Medulla oblongata (tissue), 1 donor: ENCODE data around the gene LDLRAD4.

Source experiments
- DNase-seq: peaks from one replicate; pipeline ENCODE4 v3.0.0-alpha.2; 2015; ENCODE audit errors: extremely low spot score

Gene LDLRAD4

DNA sequence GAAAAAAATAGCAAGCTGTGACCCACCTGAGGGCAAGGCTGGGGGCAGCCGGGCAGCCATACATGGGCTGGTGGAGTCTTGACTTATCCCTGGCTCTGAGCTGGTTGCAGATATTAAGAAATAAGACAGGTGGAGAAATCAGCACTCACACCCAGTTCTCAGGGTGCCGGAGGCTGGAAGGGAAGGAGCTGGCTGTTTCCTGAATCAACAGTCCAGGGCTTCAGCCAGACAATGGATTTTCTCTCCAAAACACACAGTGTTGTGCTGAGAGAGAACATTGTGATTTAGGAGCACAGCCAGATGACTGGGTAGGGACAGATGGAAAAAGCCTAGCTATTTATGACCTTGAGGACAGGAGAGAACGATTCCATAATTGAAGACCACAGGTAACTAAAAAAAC, 208.8 kb downstream of the LDLRAD4 start:
- peak; percentile 77 for DNase-seq

DNA sequence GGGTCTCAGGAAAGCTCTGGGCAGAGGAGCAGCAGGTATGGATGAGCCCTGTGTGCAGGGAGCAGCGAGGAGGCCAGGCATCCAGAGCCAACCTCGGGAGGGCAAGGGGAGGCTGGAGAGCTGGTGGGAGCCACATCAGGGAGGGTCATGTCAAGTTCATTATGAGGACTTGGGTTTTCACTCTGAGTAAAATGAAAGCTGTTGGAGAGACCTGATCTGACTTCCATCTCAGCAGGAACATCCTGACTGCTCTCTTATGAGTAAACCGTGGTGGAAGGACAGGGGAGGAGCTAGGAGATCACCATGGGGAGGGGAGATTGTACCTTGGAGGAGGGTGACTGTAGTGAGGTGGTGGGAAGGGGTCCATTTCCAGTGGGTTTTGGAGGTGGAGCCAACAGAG, 209.8 kb downstream of the LDLRAD4 start:
- DNase-seq, result no peak

- DNase-seq, result no peak
Observed at GRCh38 chr18:13429016-13429415, 210.5 kb downstream of the LDLRAD4 start.

DNA sequence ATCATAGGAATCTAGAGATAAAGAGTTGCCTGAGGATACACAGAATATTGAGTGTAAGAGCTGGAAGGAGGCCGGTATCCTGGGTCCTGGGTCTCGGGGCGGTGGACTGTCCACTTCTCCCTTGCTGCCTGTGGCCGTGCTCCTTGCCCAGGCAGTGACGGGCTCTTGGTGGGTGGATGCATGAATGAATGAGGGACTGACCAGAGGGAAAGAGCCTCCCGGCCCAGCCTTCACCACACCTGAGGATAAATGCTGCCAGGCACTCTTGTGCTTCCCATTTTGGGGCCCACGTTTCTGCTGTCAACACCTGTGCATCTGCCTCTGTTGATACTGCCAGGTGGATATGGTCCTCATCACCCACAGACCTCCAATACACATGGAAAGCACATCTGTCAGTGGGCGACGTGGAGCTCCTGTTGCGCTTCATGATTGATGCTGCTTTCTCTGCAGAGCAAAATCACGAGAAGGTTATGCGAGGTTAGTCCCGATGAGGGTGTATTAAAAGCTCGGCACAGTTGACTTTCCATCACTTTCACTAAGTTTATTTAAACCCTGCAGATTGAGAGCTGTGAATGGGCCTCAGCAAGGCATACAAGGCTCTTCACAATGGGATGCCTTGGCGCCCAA, 211.4 kb downstream of the LDLRAD4 start:
- no peak for DNase-seq

DNA sequence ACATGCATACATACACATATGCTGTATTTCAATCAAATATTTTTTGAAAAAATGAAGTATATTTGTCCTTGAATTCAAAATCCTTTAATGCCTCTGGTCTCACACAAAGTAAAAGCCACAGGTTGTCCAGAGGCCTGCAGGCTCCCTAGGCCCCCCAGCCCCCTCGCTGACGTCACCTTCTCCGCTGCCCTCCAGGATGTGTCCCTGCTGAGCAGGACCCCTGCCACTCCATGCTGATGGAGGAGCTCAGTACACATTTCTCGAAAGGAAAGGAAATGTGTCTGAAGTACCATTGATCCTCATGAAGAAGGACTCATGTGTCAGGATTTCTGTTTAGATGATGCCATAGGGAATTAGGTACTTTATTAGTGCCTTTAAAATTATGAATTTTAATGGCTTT, 212.1 kb downstream of the LDLRAD4 start:
- no peak for DNase-seq

DNA sequence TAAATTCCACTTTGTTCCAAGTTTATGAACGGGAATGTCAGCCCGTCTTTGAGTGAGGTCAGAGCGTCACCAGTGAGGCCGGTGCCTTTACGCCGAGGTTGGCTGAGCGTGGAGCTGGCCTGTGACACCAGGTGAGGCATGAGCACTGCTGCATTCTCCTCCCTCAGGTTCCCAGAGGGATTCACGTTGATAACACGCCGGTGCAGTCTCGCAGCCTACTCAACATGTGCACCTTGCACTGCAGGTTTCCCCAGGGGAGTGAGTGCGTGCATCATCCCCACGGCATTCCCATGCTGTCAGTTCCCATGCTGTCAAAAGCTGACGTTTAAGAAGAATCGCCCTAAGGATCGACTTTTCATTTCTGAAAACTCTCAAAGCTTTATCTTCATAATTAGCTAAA, 213.3 kb downstream of the LDLRAD4 start:
- no peak for DNase-seq

GRCh38 chr18:13433125-13433524, 214.6 kb downstream of the LDLRAD4 start:
- DNase-seq, result no peak

GRCh38 chr18:13433685-13434084, 215.1 kb downstream of the LDLRAD4 start:
- DNase-seq, result no peak

- no peak for DNase-seq
Observed at GRCh38 chr18:13434854-13435253, 216.3 kb downstream of the LDLRAD4 start.

- DNase-seq, result no peak
Observed at GRCh38 chr18:13435586-13436333, 217.2 kb downstream of the LDLRAD4 start.

GRCh38 chr18:13436576-13436975, 218.0 kb downstream of the LDLRAD4 start:
- DNase-seq, result no peak

GRCh38 chr18:13437034-13437433, 218.5 kb downstream of the LDLRAD4 start:
- no peak for DNase-seq

DNA sequence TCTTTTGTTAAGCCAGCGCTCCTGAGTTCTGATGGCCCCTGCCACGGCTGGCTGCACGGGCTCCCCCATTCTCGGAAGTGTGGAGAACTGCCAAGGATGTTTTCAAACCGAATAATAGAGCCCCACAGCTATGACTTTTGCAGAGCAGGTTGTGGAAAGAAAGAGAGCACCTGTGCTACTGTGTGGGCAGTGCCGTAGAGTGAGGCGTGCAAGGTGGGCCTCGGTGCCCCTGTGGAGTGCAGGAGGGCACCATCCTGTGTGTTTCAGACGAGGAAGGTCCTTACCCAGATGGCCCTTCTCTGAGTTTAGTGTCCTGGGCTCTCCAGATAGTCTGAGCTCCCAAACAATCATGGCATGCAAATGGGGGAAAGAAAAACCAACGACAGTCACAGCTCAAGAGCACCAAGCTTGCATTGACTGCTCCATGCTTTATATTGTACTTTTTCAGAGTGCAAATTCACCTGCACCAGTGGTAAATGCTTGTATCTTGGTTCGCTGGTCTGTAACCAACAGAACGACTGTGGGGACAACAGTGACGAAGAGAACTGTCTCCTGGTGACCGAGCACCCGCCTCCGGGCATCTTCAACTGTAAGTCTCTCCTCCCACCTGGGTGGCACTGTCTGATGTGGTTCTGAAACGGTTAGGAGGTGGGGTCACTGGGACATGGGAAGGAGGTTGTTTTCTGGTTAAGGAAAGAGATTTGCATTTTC, 219.4 kb downstream of the LDLRAD4 start:
- no peak for DNase-seq

DNA sequence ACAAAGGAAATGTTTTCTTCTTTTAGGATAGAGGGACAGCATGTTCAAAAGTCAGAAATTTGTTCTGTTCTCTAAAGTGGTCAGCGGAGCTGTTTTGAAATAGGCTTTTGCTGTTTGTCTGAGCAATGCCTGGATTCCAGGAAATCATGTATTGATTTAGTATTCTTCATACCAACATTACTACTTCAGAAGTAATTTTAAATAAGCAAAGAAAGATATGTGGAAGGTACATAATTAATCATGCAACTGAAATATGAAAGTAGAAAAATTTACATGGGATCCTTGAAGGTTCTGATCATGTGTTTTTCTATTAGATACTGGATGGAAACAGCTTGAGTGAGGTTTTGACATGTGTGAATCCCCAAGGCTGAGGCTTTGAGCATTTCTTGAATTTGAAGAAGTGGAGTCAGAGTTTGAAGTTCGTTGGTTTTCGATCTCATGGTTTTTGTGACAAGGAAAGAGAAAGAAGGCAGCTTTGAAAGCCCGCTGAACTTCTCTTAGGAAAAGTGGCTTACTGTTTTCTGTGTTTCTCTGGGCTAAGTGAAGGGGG, 220.0 kb downstream of the LDLRAD4 start:
- no peak for DNase-seq

DNA sequence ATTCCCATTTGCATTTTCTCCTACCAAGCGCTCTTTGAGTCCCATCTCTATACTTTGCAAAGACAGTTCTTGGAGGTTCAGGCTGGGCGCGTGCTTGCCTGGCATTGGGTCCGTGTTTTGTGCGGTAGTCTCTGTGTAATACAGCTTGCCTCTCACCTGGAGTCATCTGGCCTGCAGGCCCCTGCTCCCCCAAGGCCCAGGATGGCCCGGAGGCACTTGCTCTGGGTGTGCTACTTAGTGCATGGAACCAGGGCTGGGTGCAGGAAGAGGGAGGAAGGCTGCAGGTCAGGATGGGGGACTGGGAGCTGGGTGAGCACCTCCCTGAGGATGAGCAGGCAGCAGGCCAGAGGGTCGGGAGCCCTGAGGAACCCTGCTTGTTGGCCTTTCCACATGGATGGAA, 220.9 kb downstream of the LDLRAD4 start:
- no peak for DNase-seq

GRCh38 chr18:13440277-13441248, 222.0 kb downstream of the LDLRAD4 start:
- DNase-seq, result no peak

DNA sequence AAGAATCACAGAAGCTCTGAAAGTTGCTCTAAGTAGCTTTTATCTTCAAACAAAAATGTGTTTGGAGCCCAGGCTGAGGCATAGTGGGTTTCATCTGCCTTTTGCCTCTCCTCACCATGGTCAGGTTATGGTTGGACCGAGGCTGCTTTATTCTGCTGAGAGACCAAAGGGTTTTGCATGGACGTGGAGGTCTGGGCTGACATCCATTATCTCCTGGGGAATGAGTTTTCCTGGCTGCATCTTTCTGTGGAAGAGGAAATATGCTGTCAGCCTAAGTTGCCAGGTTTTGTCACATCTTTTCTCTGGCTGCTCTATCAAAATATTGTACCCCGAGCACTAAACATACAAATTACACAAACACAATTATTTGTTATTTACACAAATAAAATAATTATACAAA, 223.2 kb downstream of the LDLRAD4 start:
- no peak for DNase-seq

GRCh38 chr18:13442451-13442850, 223.9 kb downstream of the LDLRAD4 start:
- no peak for DNase-seq

GRCh38 chr18:13443552-13443951, 225.0 kb downstream of the LDLRAD4 start:
- DNase-seq, result no peak

GRCh38 chr18:13444430-13445240, 226.1 kb downstream of the LDLRAD4 start:
- DNase-seq, result no peak
